Endothelial cell of umbilical vein (primary cell): ENCODE results near the gene CAMSAP3. TPM values are rescaled to one million over a fixed set of nuclear protein-coding genes. Genes with fewer than 3 reads are reported as not detected.

ENCODE experiments used
- BruUV-seq: library from RNA; stranded (reverse); fragments of 400-500 nt; replicated peaks from 2 replicates; lab custom pipeline; 2021; lab: Mats Ljungman, UMichigan
- CTCF ChIA-PET: fragments of 300-600, 350-600 bp; sonication (Branson Sonifier 250); formaldehyde crosslinking; loops from one replicate; lab custom pipeline; 2021; ENCODE audit warnings: antibody characterized with exemption, inconsistent platforms; lab: Charles Lee
- POLR2A ChIA-PET: fragments of 300-600, 350-600 bp; sonication (Branson Sonifier 250); formaldehyde crosslinking; loops from one replicate; lab custom pipeline; 2021; ENCODE audit warnings: antibody characterized with exemption, inconsistent platforms; lab: Charles Lee
- DNase-seq: peaks from one replicate; pipeline ENCODE4 v3.0.0-alpha.2; 2011; ENCODE audit warnings: low read depth, low spot score
- FAIRE-seq: peaks from 2 replicates; lab custom pipeline; 2011; peaks lifted over from hg19 to GRCh38; lab: Jason Lieb, UNC
- H2AFZ ChIP-seq: 2 replicates; pipeline ENCODE4 v1.6.0; 2012; ENCODE audit warnings: low read depth, low read length, control low read depth, inconsistent platforms
- H3K27ac ChIP-seq: 2 replicates; pipeline ENCODE4 v1.5.1; 2011; ENCODE audit warnings: low read depth, mild to moderate bottlenecking, control low read depth, low read length, moderate library complexity; ENCODE audit not compliant: insufficient read depth
- H3K27me3 ChIP-seq, 2 experiments: 2 replicates each; pipeline versions ENCODE4 v1.6.0 to v1.6.1; 2011; ENCODE audit warnings: low read length in 2 of 2, mixed read lengths in 1 of 2; ENCODE audit not compliant: control insufficient read depth in 2 of 2, insufficient read depth in 2 of 2
- H3K36me3 ChIP-seq, 2 experiments: 2 replicates in 1 of 2; 3 replicates in 1 of 2; pipeline ENCODE4 v1.5.1; 2011; ENCODE audit warnings: low read length in 2 of 2, mild to moderate bottlenecking in 1 of 2, moderate library complexity in 1 of 2; ENCODE audit not compliant: control insufficient read depth in 2 of 2, insufficient read depth in 2 of 2; ENCODE audit errors: extremely low read depth in 1 of 2
- H3K4me1 ChIP-seq: 3 replicates; pipeline ENCODE4 v1.5.1; 2011; ENCODE audit warnings: mild to moderate bottlenecking, low read length; ENCODE audit not compliant: control insufficient read depth, insufficient read depth; ENCODE audit errors: extremely low read depth
- H3K4me2 ChIP-seq: 2 replicates; pipeline ENCODE4 v1.6.1; 2011; ENCODE audit warnings: low read length, control low read depth, mixed read lengths; ENCODE audit not compliant: insufficient read depth
- H3K4me3 ChIP-seq, 3 experiments: fragments of 200-600 bp in 1 of 3; sonication (generic), shearing (Covaris generic) in 1 of 3; replicated peaks in 1 of 3; 2 replicates each; pipeline ENCODE4 v1.5.1; 2011 to 2016; ENCODE audit warnings: control low read depth in 3 of 3, low read length in 3 of 3, mild to moderate bottlenecking in 2 of 3, inconsistent platforms in 1 of 3, low read depth in 1 of 3, moderate library complexity in 1 of 3; ENCODE audit not compliant: insufficient read depth in 1 of 3
- H3K79me2 ChIP-seq: 2 replicates; pipeline ENCODE4 v1.6.0; 2012; ENCODE audit warnings: low read length, inconsistent platforms; ENCODE audit not compliant: control insufficient read depth, insufficient read depth
- H3K9ac ChIP-seq: replicated peaks from 2 replicates; pipeline ENCODE3; 2011; ENCODE audit warnings: low read length, control low read depth; ENCODE audit not compliant: insufficient read depth; ENCODE audit errors: extremely low read depth
- H3K9me1 ChIP-seq: replicated peaks from 3 replicates; pipeline ENCODE4 v1.6.0; 2011; ENCODE audit warnings: mild to moderate bottlenecking, low read length; ENCODE audit not compliant: control insufficient read depth, insufficient read depth; ENCODE audit errors: extremely low read depth
- H3K9me3 ChIP-seq: replicated peaks from 2 replicates; pipeline ENCODE4 v1.5.1; 2012; ENCODE audit warnings: low read length, inconsistent platforms; ENCODE audit not compliant: control insufficient read depth, insufficient read depth
- H4K20me1 ChIP-seq: replicated peaks from 2 replicates; pipeline ENCODE3; 2011; ENCODE audit warnings: mild to moderate bottlenecking, low read length; ENCODE audit not compliant: control insufficient read depth, insufficient read depth; ENCODE audit errors: extremely low read depth
- EZH2 ChIP-seq: IDR thresholded peaks from 2 replicates; pipeline ENCODE4 v1.6.1; 2012; ENCODE audit warnings: borderline replicate concordance, low read depth, mild to moderate bottlenecking, moderate library complexity, low read length, inconsistent platforms; ENCODE audit not compliant: severe bottlenecking
- FOS ChIP-seq: IDR thresholded peaks from 2 replicates; pipeline ENCODE4 v1.6.1; 2011; ENCODE audit warnings: mild to moderate bottlenecking, low read length, moderate library complexity, borderline replicate concordance; ENCODE audit not compliant: insufficient read depth
- GATA2 ChIP-seq: IDR thresholded peaks from 2 replicates; pipeline ENCODE4 v1.7.0; 2011; ENCODE audit warnings: low read depth, mild to moderate bottlenecking, moderate library complexity, mixed read lengths, low read length; ENCODE audit not compliant: insufficient read length, insufficient read depth
- JUN ChIP-seq: IDR thresholded peaks from 2 replicates; pipeline ENCODE4 v1.6.1; 2011; ENCODE audit warnings: borderline replicate concordance, low read depth; ENCODE audit not compliant: insufficient read length, insufficient read depth
- MYC ChIP-seq: IDR thresholded peaks from one replicate; pipeline ENCODE4 v1.6.1; 2011; ENCODE audit warnings: mild to moderate bottlenecking, low read depth, low read length
- POLR2A ChIP-seq: IDR thresholded peaks from 2 replicates; pipeline ENCODE4 v1.6.1; 2012; ENCODE audit warnings: low read depth, mild to moderate bottlenecking, control low read depth, low read length
- POLR2AphosphoS5 ChIP-seq: IDR thresholded peaks from 2 replicates; pipeline ENCODE4 v1.6.1; 2012; ENCODE audit warnings: low read depth, mild to moderate bottlenecking, control low read depth, low read length, moderate library complexity; ENCODE audit not compliant: insufficient read depth
- dilution Hi-C: fragments of 300-500 bp; cut with MboI; formaldehyde crosslinking; loops from one replicate; pipeline ENCODE4 v1.15.0; 2019; ENCODE audit warnings: low sequenced_read_pairs; ENCODE audit not compliant: extremely low pct_ligation_motif_present
- intact Hi-C: fragments of 100-400 bp; cut with micrococcal nuclease; formaldehyde crosslinking; loops from one replicate; pipeline ENCODE4 v1.10.0; 2022
- polyA plus RNA-seq, 4 experiments: library from polyadenylated mRNA; depleted of rRNA in 3 of 4; stranded (reverse) in 3 of 4; unstranded in 1 of 4; fragments of >200 nt; gene quantifications; 2 replicates each; pipeline versions ENCODE4 v1.2.1 to v1.2.3, GENCODE V29; 2011 to 2012; ENCODE audit warnings: missing spikeins in 1 of 4
- total RNA-seq: library from RNA; stranded (reverse); gene quantifications from 2 replicates; pipeline ENCODE4 v1.2.3, GENCODE V29; 2021
- TF ChIP-seq, protein P1 (sequence below): IDR thresholded peaks from 2 replicates; pipeline ENCODE4 v1.6.1; 2011; ENCODE audit not compliant: insufficient read depth, insufficient read length
- TF ChIP-seq, protein P2 (sequence below), 2 donors: IDR thresholded peaks; 1 replicate in 1 of 2; 2 replicates in 1 of 2; pipeline ENCODE4 v1.5.1; 2011; ENCODE audit warnings: low read length in 2 of 2, mild to moderate bottlenecking in 2 of 2, moderate library complexity in 2 of 2, control low read depth in 1 of 2, inconsistent platforms in 1 of 2, low read depth in 1 of 2; ENCODE audit not compliant: insufficient read depth in 1 of 2; ENCODE audit errors: extremely low read depth in 1 of 2

The CAMSAP3 gene
- total and polyA plus RNA-seq, 2 donors (not counting 3 experiments of a cell fraction or from before 2014, with no cell fraction given), result 0.11 to 0.22 TPM

- CTCF ChIA-PET, result interaction anchor here (1.7 kb wide), 1 partner anchor 22 kb away, joined by 6 read pairs; the partner anchor contains the start of gene TRAPPC5
- POLR2A ChIA-PET, result interaction anchor here (0.5 kb wide), 1 partner anchor 14 kb away, joined by 7 read pairs; no protein-coding TSS in a partner anchor
- no peak for TF ChIP-seq EZH2
- TF ChIP-seq MYC, result no peak
- no peak for TF ChIP-seq POLR2A
- TF ChIP-seq JUN, result no peak
- TF ChIP-seq, protein P1, sequence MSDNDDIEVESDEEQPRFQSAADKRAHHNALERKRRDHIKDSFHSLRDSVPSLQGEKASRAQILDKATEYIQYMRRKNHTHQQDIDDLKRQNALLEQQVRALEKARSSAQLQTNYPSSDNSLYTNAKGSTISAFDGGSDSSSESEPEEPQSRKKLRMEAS, result no peak
- TF ChIP-seq, protein P2, sequence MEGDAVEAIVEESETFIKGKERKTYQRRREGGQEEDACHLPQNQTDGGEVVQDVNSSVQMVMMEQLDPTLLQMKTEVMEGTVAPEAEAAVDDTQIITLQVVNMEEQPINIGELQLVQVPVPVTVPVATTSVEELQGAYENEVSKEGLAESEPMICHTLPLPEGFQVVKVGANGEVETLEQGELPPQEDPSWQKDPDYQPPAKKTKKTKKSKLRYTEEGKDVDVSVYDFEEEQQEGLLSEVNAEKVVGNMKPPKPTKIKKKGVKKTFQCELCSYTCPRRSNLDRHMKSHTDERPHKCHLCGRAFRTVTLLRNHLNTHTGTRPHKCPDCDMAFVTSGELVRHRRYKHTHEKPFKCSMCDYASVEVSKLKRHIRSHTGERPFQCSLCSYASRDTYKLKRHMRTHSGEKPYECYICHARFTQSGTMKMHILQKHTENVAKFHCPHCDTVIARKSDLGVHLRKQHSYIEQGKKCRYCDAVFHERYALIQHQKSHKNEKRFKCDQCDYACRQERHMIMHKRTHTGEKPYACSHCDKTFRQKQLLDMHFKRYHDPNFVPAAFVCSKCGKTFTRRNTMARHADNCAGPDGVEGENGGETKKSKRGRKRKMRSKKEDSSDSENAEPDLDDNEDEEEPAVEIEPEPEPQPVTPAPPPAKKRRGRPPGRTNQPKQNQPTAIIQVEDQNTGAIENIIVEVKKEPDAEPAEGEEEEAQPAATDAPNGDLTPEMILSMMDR (IDR thresholded peaks at IDR 0.05; ENCODE audit: extremely low read depth in 1 of 2, insufficient read depth in 1 of 2, low read depth in 1 of 2, low read length in 2 of 2), result no peak
- TF ChIP-seq GATA2, result no peak
- TF ChIP-seq FOS, result no peak
- TF ChIP-seq POLR2AphosphoS5, result no peak
- BruUV-seq, result no TSS peak
- Histone ChIP-seq H3K79me2 (no peaks in the 10 kb centered on the region), H3K4me2 (no peak overlapping the region), H3K36me3 (no peaks in the 10 kb centered on the region), H3K9me1 (no peaks in the 10 kb centered on the region), H3K9me3 (no peaks in the 10 kb centered on the region), H3K27me3 (no peaks in the 10 kb centered on the region), H4K20me1 (no peaks in the 10 kb centered on the region), H3K4me1 (peaks cover 10% of the 10 kb centered on the region), H2AFZ (no peak overlapping the region), H3K9ac (no peak overlapping the region), H3K4me3 (no peak overlapping the region), H3K27ac (no peak overlapping the region)
- no peak for DNase-seq
- dilution Hi-C loops (no loop called here), intact Hi-C loops (no loop called here)
- no peak for FAIRE-seq
These were observed 62.6 kb downstream of the CAMSAP3 start for GRCh38 chr19:7658219-7658686.
